ENCODE measurements around the gene SBF1. TPM values are rescaled to one million over a fixed set of nuclear protein-coding genes. Genes with fewer than 3 reads are reported as not detected.

SBF1 gene
- total and polyA plus RNA-seq, 12 donors, result 41.0 to 73.0 (median 48.1) TPM

- intact Hi-C loops (cut with DNase I), result no loop called here
- no peaks in the 10 kb centered on the region for H3K36me3 ChIP-seq
- ATAC-seq (peak in 2 of 8 donors; percentile 9 to 12), DNase-seq (no peak)
- H3K9me3 ChIP-seq, result no peaks in the 10 kb centered on the region
- H3K4me3 ChIP-seq, result no peak overlapping the region
- H3K27me3 ChIP-seq, result peaks cover 5 to 46% (median 41%) of the 10 kb centered on the region in 7 donors
- no peak overlapping the region for H3K27ac ChIP-seq
- peaks cover 0 to 1% (median 0%) of the 10 kb centered on the region in 9 donors for H3K4me1 ChIP-seq
- 78 to 80% methylated on average over 23 of the region's 23 CpGs for WGBS, 2 donors
- TF ChIP-seq CTCF (IDR thresholded peaks at IDR 0.05), result no peak
Measured at GRCh38 chr22:50487290-50488005, 12.6 kb upstream of the SBF1 start.

- ATAC-seq (no peak), DNase-seq (no peak)
- Histone ChIP-seq H3K9me3 (no peaks in the 10 kb centered on the region), H3K4me3 (no peak within 1 kb of the TSS), H3K27me3 (peaks cover 12 to 53% (median 48%) of the 10 kb centered on the region in 7 donors), H3K36me3 (no peaks in the 10 kb centered on the region), H3K4me1 (peaks cover 0 to 9% (median 6%) of the 10 kb centered on the region in 9 donors), H3K27ac (no peak within 1 kb of the TSS)
- TF ChIP-seq CTCF (IDR thresholded peaks at IDR 0.05), result no peak
- 62 to 65% methylated on average over 23 of the region's 23 CpGs for WGBS, 2 donors
- intact Hi-C loops (cut with DNase I), result no loop called here
Measured at GRCh38 chr22:50486561-50487289, 11.9 kb upstream of the SBF1 start, which contains the start of gene MIOX. MIOX (plus strand) TSS chr22:50486859; CDS start chr22:50486898, 39 bp downstream.

GRCh38 chr22:50485221-50486131 is 10.6 kb upstream of the SBF1 start:
- H3K27ac ChIP-seq, result no peak overlapping the region
- H3K27me3 ChIP-seq, result peaks cover 23 to 66% (median 61%) of the 10 kb centered on the region in 7 donors
- intact Hi-C loops (cut with DNase I), result no loop called here
- no peaks in the 10 kb centered on the region for H3K9me3 ChIP-seq
- peaks cover 0 to 16% (median 11%) of the 10 kb centered on the region in 9 donors for H3K4me1 ChIP-seq
- no peak overlapping the region for H3K4me3 ChIP-seq
- peak in 3 of 8 donors; percentile 5 to 38 (median 32) for ATAC-seq
- no peak for TF ChIP-seq CTCF (IDR thresholded peaks at IDR 0.05)
- 60 to 66% methylated on average over 29 of the region's 29 CpGs for WGBS, 2 donors
- no peaks in the 10 kb centered on the region for H3K36me3 ChIP-seq
- DNase-seq, result no peak

Measured in heart right ventricle (tissue), 16 donors.